KMS-11 (cell line): ENCODE results near the gene PLEKHG7.

Experiments used
- H2AFZ ChIP-seq: fragments of 200-600 bp; sonication (generic); 2 replicates; pipeline ENCODE4 v1.6.1; 2016; ENCODE audit warnings: antibody characterized with exemption, mixed run types, low read depth
- H3K27ac ChIP-seq: fragments of 200-600 bp; sonication (generic); 2 replicates; pipeline ENCODE4 v1.6.1; 2016; ENCODE audit warnings: mild to moderate bottlenecking, mixed run types
- H3K27me3 ChIP-seq: fragments of 200-600 bp; sonication (generic); 2 replicates; pipeline ENCODE4 v1.6.1; 2017; ENCODE audit warnings: mild to moderate bottlenecking, low read depth, mixed run types, moderate library complexity; ENCODE audit not compliant: insufficient read depth
- H3K36me3 ChIP-seq: fragments of 200-600 bp; sonication (generic); 2 replicates; pipeline ENCODE4 v1.6.1; 2017; ENCODE audit warnings: mild to moderate bottlenecking, mixed run types; ENCODE audit not compliant: insufficient read depth
- H3K4me1 ChIP-seq: fragments of 200-600 bp; sonication (generic); 2 replicates; pipeline ENCODE4 v1.6.1; 2016; ENCODE audit warnings: mild to moderate bottlenecking, low read depth, mixed run types; ENCODE audit not compliant: poor library complexity, severe bottlenecking
- H3K4me2 ChIP-seq: fragments of 200-600 bp; sonication (generic); 2 replicates; pipeline ENCODE4 v1.7.0; 2016; ENCODE audit warnings: mild to moderate bottlenecking, mixed run types
- H3K4me3 ChIP-seq: fragments of 200-600 bp; sonication (generic); IDR thresholded peaks from 2 replicates; pipeline ENCODE4 v1.6.1; 2017; ENCODE audit warnings: low read depth, low read length, mixed read lengths; ENCODE audit not compliant: insufficient read depth
- H3K79me2 ChIP-seq: fragments of 200-600 bp; sonication (generic); 2 replicates; pipeline ENCODE4 v1.6.1; 2016; ENCODE audit warnings: low read depth, mixed run types; ENCODE audit not compliant: insufficient read depth
- H3K9ac ChIP-seq: fragments of 200-600 bp; sonication (generic); 2 replicates; pipeline ENCODE4 v1.6.1; 2016; ENCODE audit warnings: mild to moderate bottlenecking, mixed run types
- H4K20me1 ChIP-seq: fragments of 200-600 bp; sonication (generic); 2 replicates; pipeline ENCODE4 v1.6.1; 2016; ENCODE audit warnings: mild to moderate bottlenecking, mixed run types; ENCODE audit not compliant: insufficient read depth
- TF ChIP-seq, protein P1 (sequence below): fragments of 200-600 bp; sonication (generic); conservative IDR thresholded peaks from 2 replicates; pipeline ENCODE4 v1.6.1; 2017; ENCODE audit warnings: low read depth, mild to moderate bottlenecking, antibody characterized with exemption, low read length, moderate library complexity, mixed read lengths

The PLEKHG7 gene

DNA sequence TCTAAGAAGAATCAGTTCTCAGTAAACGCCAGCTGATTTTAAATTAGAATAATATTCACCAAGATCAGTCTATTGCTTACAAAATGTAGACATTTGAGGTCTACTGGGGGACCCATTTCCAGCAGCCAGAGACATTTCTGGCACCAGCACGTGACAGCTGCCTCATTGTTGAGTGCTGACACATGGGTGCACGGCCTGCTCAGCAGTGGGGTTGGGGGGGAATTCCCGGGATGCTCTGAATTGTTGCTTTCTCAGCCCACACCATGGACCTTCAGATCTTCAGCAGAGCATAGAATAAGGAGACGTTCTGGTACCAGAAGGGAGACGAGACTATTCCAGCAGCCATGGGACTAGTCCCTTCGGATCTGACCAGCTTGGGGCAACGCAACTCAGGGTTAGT, 18.3 kb downstream of the PLEKHG7 start:
- Histone ChIP-seq H3K4me2 (no peak overlapping the region), H3K9ac (no peak overlapping the region), H3K36me3 (no peaks in the 10 kb centered on the region), H3K4me1 (no peaks in the 10 kb centered on the region), H2AFZ (no peak overlapping the region), H3K27ac (no peak overlapping the region), H3K79me2 (no peaks in the 10 kb centered on the region), H3K4me3 (no peak overlapping the region), H3K27me3 (no peaks in the 10 kb centered on the region), H4K20me1 (no peaks in the 10 kb centered on the region)
- TF ChIP-seq, protein P1, sequence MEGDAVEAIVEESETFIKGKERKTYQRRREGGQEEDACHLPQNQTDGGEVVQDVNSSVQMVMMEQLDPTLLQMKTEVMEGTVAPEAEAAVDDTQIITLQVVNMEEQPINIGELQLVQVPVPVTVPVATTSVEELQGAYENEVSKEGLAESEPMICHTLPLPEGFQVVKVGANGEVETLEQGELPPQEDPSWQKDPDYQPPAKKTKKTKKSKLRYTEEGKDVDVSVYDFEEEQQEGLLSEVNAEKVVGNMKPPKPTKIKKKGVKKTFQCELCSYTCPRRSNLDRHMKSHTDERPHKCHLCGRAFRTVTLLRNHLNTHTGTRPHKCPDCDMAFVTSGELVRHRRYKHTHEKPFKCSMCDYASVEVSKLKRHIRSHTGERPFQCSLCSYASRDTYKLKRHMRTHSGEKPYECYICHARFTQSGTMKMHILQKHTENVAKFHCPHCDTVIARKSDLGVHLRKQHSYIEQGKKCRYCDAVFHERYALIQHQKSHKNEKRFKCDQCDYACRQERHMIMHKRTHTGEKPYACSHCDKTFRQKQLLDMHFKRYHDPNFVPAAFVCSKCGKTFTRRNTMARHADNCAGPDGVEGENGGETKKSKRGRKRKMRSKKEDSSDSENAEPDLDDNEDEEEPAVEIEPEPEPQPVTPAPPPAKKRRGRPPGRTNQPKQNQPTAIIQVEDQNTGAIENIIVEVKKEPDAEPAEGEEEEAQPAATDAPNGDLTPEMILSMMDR = no peak

DNA sequence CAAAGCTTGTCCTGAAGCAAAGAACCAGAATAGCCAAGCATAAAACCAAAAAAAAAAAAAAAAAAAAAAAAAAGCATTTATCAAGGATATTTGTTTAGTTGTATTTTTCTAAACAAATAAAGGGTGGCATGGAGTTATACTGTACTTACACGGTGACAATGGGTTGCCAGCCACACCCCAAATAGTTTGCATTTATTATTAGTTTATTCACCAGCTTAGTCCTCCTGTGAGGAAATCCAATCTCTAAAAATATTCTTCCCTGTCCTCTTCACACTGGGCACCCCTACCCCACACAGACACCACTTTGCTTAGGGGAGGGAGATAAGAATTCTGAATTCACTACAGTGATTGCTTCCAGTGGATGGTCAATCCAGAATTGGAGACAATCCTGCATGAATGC, 18.9 kb downstream of the PLEKHG7 start:
- Histone ChIP-seq H3K36me3 (no peaks in the 10 kb centered on the region), H3K4me1 (no peaks in the 10 kb centered on the region), H3K27ac (no peak overlapping the region), H3K4me2 (no peak overlapping the region), H3K27me3 (no peaks in the 10 kb centered on the region), H4K20me1 (no peaks in the 10 kb centered on the region), H2AFZ (no peak overlapping the region), H3K79me2 (no peaks in the 10 kb centered on the region), H3K9ac (no peak overlapping the region), H3K4me3 (no peak overlapping the region)
- TF ChIP-seq, protein P1 = no peak

DNA sequence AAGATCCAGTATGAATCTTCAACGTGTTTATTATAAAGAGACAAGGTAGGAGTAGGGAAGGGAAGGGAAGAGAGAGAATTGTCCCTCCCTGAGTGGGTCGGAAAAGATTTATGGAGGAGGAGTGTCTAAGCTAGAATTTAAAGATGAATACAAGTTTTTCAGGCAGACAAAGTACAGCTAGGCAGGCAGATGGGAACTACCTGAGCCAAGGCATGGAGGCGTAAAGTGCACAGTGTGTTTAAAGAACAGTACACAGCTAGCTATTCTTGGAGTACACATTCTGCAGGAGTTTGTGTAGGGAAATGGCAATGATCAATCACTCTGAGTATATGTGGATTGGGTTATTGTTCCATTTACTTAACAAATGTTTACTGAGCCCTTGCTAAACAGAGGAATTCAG, 20.1 kb downstream of the PLEKHG7 start:
- Histone ChIP-seq H3K4me1 (no peaks in the 10 kb centered on the region), H3K36me3 (no peaks in the 10 kb centered on the region), H4K20me1 (no peaks in the 10 kb centered on the region), H3K9ac (no peak overlapping the region), H3K79me2 (no peaks in the 10 kb centered on the region), H3K27me3 (no peaks in the 10 kb centered on the region), H2AFZ (no peak overlapping the region), H3K4me2 (no peak overlapping the region), H3K4me3 (no peak overlapping the region), H3K27ac (no peak overlapping the region)
- TF ChIP-seq, protein P1 = no peak

DNA sequence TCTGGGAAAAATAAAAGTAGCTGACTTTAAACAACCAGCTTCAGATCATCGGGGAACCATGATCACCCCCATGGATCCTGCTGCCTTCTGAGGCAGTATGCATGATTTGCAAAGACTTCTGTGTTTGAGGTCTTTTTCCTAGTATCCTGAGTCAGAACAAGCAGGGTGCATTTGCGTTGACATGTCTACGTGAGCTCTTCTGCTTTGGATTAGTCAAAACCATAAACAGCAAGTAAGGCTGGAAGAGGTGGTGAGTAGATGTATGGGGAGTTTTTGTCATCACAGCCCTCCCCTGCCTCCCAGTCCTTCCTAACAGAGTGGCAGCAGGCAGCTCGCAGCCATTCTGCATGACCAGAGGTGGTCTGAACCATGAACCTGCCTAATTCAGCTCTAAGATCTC, 24.1 kb downstream of the PLEKHG7 start:
- H4K20me1 ChIP-seq = no peaks in the 10 kb centered on the region
- no peak overlapping the region for H3K27ac ChIP-seq

More for the DNA sequence above, 24.1 kb downstream of the PLEKHG7 start:
- Histone ChIP-seq H3K4me1 (no peaks in the 10 kb centered on the region), H2AFZ (no peak overlapping the region), H3K79me2 (no peaks in the 10 kb centered on the region), H3K9ac (no peak overlapping the region), H3K4me3 (no peak overlapping the region), H3K27me3 (no peaks in the 10 kb centered on the region), H3K36me3 (no peaks in the 10 kb centered on the region), H3K4me2 (no peak overlapping the region)
- TF ChIP-seq, protein P1 = no peak
